Measurements from ENCODE around the gene B3GNT5.

DNA sequence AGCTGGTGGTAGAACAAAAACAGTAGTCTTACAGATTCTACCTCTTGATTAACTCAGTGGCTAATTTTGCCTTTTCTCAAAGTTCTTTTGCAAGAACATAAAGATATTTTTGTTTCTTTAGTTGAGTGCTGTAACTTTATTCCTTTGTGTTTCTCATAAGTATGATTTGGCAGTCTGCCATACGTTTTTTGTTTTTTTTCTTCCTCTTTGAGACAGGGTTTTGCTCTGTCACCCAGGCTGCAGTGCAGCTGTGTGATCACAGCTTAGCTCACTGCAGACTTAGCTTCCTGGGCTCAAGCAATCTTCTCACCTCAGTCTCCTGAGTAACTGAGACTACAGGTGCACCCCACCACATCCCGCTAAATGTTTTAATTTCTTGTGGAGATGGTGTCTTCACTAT is 22.4 kb downstream of the B3GNT5 start:
- TF ChIP-seq, protein P1, sequence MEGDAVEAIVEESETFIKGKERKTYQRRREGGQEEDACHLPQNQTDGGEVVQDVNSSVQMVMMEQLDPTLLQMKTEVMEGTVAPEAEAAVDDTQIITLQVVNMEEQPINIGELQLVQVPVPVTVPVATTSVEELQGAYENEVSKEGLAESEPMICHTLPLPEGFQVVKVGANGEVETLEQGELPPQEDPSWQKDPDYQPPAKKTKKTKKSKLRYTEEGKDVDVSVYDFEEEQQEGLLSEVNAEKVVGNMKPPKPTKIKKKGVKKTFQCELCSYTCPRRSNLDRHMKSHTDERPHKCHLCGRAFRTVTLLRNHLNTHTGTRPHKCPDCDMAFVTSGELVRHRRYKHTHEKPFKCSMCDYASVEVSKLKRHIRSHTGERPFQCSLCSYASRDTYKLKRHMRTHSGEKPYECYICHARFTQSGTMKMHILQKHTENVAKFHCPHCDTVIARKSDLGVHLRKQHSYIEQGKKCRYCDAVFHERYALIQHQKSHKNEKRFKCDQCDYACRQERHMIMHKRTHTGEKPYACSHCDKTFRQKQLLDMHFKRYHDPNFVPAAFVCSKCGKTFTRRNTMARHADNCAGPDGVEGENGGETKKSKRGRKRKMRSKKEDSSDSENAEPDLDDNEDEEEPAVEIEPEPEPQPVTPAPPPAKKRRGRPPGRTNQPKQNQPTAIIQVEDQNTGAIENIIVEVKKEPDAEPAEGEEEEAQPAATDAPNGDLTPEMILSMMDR (conservative IDR thresholded peaks at IDR 0.05; ENCODE audit: low read depth, low read length) = no peak
- TF ChIP-seq EZH2 (IDR thresholded peaks at IDR 0.05; ENCODE audit: borderline replicate concordance, low read depth, low read length, poor library complexity, severe bottlenecking) = no peak
